Stimulated activated CD4-positive, alpha-beta T cell treated with anti-CD3 and anti-CD28 coated beads, Interleukin-12 subunit alpha, Interleukin-12 subunit beta, amount 100 ng/mL, for 24 hours (primary cell): ENCODE measurements around the gene MCHR1.

ENCODE experiments used
- DNase-seq, 2 experiments: peaks; one replicate each; pipeline ENCODE4 v3.0.0-alpha.2; 2020; ENCODE audit warnings: low read depth in 2 of 2

The MCHR1 gene, protein sequence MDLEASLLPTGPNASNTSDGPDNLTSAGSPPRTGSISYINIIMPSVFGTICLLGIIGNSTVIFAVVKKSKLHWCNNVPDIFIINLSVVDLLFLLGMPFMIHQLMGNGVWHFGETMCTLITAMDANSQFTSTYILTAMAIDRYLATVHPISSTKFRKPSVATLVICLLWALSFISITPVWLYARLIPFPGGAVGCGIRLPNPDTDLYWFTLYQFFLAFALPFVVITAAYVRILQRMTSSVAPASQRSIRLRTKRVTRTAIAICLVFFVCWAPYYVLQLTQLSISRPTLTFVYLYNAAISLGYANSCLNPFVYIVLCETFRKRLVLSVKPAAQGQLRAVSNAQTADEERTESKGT

GRCh38 chr22:40679249-40679963, at the start of gene MCHR1:
TSS of gene MCHR1 (plus strand) at chr22:40679484. CDS start at chr22:40679653, 169 bp downstream.
- no peak for DNase-seq

GRCh38 chr22:40631925-40632324, 47.4 kb upstream of the MCHR1 start:
- DNase-seq = no peak

- no peak for DNase-seq
Measured at GRCh38 chr22:40633036-40633435, 46.2 kb upstream of the MCHR1 start.

DNA sequence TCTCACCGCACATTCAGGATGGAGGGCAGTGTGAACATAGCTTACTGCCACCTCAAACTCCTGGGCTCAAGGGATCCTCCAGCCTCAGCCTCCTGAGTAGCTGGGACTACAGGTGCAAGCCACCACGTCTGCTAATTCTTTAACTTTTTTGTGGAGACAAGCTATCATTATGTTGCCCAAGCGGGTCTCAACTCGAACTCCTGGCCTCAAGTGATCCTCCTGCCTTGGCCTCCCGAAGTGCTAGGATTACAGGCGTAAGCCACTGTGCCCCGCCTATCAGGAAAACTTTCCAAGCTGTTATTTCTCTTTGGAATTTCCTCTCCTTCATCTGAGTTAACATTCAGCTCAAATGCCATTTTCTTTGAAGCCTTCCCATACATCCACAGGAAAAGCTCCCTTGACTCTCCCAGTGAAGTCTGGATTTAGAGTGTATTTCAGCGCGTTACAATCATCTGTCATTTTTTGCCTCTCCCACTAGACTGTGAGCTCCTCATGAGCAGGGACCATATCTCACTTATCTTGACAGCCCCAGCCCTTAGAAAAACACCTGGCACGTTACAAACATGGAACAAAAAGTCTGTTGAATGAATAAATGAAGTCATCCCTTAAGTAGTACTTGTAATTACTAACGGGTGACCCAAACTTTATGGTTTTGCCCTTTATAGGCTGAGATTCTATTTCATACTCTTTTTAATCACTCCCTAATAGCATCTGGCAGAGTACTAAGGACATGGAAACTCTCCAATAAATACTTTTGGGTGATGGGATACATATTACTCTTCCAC, 45.0 kb upstream of the MCHR1 start:
- no peak for DNase-seq

DNA sequence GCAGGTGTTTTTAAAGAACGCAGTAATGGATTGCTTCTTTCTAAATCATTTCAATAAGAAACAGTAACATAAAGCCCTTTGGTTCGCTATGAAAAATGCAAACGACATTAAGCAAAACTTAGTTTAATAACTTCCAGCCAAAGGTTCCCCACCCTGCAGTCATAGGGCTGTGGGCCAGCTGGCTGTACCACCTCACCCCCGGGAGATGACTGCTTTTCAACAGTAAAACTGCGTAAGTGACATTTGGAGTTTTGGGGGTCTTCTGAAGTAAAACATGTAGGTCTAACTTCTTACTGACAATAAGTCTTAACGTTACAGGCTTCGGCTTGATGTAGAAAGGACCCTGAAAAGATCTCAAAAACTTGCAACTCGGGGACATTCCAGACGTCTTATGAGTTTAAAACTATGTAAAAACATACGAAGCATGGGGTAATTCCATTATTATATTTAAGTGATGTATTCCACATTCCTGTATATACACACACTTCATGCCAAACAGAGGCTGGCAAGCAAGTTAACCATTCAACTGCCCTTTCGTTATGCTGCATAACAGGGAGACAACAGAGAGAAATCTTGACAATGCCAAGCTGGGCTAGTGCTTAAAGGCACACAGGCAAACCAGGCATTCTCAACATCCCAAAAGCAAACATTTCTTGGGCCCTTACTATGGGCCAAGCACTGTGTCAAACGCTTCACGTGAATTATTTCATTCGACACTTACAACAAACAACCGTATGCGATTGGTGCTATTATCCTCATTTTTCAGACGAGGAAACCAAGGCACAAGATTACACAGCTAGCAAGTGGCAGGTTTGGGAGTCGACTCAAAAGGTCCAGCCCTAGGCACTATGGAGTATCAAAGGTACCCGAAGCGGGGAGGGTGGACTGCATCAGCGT, 44.0 kb upstream of the MCHR1 start:
- no peak for DNase-seq

GRCh38 chr22:40635940-40636379, 43.3 kb upstream of the MCHR1 start:
- no peak for DNase-seq

- DNase-seq = peak; percentile 99
Measured at GRCh38 chr22:40636380-40637182, 42.7 kb upstream of the MCHR1 start, which contains the start of gene MRTFA. TSS of gene MRTFA (minus strand) at chr22:40636719.

GRCh38 chr22:40637183-40638150, 41.8 kb upstream of the MCHR1 start:
- DNase-seq = peak; percentile 8 to 69

DNA sequence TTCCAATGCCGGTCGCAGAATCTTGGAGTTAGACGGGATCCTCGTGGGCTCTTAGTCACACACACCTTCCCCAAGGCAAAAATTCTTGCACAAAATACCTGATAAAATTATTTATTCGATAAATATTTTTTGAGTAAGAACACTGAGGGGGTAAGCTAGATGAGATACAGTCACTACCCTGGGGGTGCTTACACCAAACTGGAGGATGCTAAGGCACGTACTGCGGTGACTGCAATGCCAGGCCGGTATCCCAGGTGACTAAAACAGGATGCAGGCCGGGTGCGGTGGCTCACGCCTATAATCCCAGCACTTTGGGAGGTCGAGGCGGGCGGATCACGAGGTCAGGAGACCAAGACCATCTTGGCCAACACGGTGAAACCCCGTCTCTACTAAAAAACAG, 41.0 kb upstream of the MCHR1 start:
- no peak for DNase-seq

GRCh38 chr22:40641269-40641668, 38.0 kb upstream of the MCHR1 start:
- DNase-seq = no peak

DNA sequence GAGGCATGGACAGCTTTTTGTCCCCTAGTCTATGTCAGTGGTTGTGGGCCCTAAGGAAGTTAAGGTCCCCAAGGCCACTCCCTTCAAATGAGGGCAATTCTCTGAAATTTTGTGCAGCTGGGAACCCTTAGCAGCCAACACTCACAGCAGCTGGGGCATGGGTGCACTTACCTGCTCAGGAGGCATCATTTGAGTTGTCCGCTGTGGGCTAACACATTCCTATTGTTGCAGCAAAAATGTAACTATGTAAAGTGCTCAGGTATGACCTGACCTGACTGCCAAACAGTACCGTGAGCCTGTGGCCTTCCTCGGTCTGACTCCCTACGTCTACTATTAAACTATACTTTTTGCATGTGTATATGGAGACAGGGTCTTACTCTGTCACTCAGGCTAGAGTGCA, 37.0 kb upstream of the MCHR1 start:
- DNase-seq = no peak

DNA sequence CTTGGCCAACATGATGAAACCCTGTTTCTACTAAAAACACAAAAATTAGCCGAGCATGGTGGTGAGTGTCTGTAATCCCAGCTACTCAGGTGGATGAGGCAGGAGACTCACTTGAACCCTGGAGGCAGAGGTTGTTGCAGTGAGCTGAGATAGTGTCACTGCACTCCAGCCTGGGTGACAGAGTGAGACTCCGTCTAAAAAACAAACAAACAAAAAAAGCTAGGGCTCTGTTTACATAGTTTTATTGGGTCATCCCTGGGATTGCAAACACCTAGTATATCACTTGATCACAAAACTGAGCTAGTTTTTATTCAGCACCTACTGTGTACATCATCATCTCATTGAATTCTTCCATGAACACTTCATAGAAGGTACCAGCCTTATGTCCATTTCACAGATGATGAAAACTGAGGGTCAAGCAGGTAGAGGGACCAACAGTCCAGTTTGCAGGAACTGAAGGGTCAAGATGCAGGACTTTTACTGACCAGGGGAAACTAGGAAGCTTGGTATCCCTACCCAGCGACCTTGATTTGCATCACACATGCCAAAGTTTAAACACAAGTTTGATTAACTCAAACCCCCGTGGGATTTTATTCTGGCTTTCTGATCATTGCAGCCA, 33.6 kb upstream of the MCHR1 start:
- DNase-seq = no peak

DNA sequence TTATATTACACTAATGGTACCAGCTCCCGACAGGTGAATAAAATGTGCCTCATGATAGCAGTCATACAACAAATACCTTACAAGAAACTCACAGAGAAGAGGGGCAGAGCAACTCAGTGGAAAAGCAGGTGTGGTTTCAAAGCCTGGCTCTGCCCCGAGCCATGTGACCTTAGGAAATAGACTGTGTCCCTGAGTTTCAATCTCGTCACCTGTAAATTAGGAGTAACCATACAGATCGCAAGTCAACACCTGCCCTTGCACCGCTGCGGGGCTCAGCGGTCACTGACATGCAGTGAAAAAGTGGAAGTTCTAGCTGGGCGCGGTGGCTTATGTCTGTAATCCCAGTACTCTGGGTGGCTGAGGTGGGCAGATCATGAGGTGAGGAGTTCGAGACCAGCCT, 30.9 kb upstream of the MCHR1 start:
- no peak for DNase-seq

- DNase-seq = no peak
Measured at GRCh38 chr22:40651057-40651456, 28.2 kb upstream of the MCHR1 start.

DNA sequence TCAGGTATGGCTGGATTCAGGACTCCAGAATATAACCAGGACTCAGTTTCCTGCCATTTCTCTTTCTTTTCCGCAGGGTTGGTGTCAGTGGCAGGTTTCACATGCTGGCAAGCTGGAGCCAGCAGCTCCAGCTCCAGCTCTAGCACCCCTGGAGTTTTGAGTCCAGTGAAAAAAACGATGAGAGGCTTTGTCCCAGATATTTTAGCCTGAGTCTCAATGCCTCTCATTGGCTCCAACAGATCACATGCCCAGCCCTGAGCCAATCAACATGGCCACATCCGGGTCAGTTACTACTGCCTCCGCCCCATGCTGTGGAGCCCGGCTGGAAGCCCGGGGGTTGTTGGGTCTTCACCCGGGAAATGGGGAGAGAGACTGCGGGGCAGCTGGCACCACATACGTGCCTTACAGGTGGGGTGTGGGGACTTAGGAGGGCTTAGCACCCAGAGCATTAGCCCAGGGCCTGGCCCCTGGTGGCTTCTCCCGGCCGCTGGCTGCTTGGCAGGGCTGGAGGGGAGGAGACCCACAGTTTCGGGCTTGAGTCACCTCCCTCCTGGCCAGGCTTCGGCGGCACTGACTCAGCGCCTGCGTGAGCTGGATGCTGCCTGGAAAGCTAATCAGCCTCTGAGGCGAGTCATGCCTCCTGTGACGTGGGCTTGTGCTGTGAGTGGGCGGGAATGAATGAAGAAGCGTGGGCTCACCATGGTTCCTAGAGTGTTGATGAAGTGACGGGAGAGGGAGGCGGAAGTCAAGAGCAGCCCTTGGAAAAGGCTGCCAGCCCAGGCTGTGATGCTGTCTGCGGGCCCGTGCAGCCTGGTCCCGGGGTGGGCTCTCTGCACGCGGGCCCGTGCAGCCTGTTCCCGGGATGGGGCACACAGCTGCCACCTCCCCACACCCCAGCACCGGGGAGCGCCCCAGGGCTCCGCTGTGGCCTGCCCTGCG, 27.5 kb upstream of the MCHR1 start:
- peak; percentile 71 to 86 for DNase-seq

GRCh38 chr22:40653361-40653760, 25.9 kb upstream of the MCHR1 start:
- no peak for DNase-seq

DNA sequence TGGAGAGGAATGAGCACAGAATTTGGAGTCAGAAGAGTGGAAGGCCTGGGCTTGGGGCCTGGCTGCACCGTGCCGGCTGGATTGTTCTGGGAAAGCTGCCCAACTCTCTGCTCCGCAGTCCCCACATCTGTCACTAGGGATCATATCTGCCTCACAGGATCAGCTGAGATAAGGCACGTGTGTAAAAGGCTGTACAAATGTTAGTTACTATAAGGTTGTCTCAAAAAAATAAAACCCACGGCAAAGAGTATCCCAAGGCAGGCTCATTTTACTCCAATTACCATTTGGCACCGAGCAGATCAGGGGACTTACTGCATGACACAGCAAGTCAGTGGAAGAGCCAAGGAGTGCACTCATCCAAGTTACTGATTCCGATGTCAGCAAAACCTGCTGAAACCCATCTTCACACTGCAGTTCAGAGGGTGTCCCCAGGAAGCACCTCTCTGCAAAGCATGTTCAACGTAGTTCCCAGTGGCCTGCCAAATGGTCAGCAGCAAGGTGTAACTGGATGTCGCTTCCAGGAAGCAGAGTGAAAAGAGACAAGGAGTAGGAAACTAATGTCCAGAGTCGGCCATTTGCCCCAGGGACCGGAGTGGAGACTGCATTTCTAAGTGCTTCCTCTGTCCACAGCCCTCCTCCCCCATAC, 24.6 kb upstream of the MCHR1 start:
- DNase-seq = no peak
